Esophagus muscularis mucosa (tissue), 4 donors: ENCODE measurements around the gene BUB1B. TPM values are rescaled to one million over a fixed set of nuclear protein-coding genes. Genes with fewer than 3 reads are reported as not detected.

Experiments used
- DNase-seq: peaks from one replicate; pipeline ENCODE4 v3.0.0-alpha.2; 2017; ENCODE audit errors: extremely low spot score
- H3K27ac ChIP-seq, 4 donors: fragments of 200-600 bp; sonication (generic); replicated peaks in 1 of 4; 1 replicate in 3 of 4; 2 replicates in 1 of 4; pipeline ENCODE4 v1.5.1; 2016 to 2019; ENCODE audit warnings: mild to moderate bottlenecking in 1 of 4
- H3K27me3 ChIP-seq, 4 donors: fragments of 200-600 bp; sonication (generic); one replicate each; pipeline versions ENCODE4 v1.5.1 to v1.6.0; 2016 to 2019
- H3K36me3 ChIP-seq, 4 donors: fragments of 200-600 bp; sonication (generic); one replicate each; pipeline ENCODE4 v1.5.1; 2016 to 2019
- H3K4me1 ChIP-seq, 4 donors: fragments of 200-600 bp; sonication (generic); one replicate each; pipeline ENCODE4 v1.5.1; 2016 to 2019
- H3K4me3 ChIP-seq, 4 donors: fragments of 200-600 bp; sonication (generic); 1 replicate in 2 of 4; 2 replicates in 2 of 4; pipeline ENCODE4 v1.5.1; 2016 to 2019; ENCODE audit warnings: mild to moderate bottlenecking in 4 of 4, moderate library complexity in 1 of 4
- H3K9me3 ChIP-seq, 4 donors: fragments of 200-600 bp; sonication (generic); 1 replicate in 3 of 4; 2 replicates in 1 of 4; pipeline ENCODE4 v1.5.1; 2016 to 2019
- CTCF ChIP-seq, 3 experiments: fragments of 200-600 bp in 2 of 3; fragments of 450-650 bp in 1 of 3; sonication (generic) in 2 of 3; IDR thresholded peaks; one replicate each; pipeline ENCODE4 v1.5.1; 2017 to 2019; ENCODE audit warnings: antibody characterized with exemption in 3 of 3, mild to moderate bottlenecking in 2 of 3, moderate library complexity in 1 of 3
- EP300 ChIP-seq: sonication (generic); formaldehyde crosslinking; IDR thresholded peaks from one replicate; pipeline ENCODE4 v1.6.1; 2017; ENCODE audit warnings: antibody characterized with exemption
- POLR2A ChIP-seq: fragments of 450-650 bp; IDR thresholded peaks from one replicate; pipeline ENCODE4 v1.6.1; 2017; ENCODE audit warnings: antibody characterized with exemption, moderate library complexity, mild to moderate bottlenecking, low read depth
- POLR2AphosphoS5 ChIP-seq, 2 donors: sonication (generic); formaldehyde crosslinking; IDR thresholded peaks; one replicate each; pipeline ENCODE4 v1.6.1; 2017; ENCODE audit warnings: antibody characterized with exemption in 2 of 2
- WGBS: methylation state at CpG from one replicate; pipeline ENCODE4 v1.1.5; 2018; 5-methylcytosine and 5-hydroxymethylcytosine counted together
- intact Hi-C: fragments of 100-400 bp; cut with DNase I; formaldehyde crosslinking; loops from one replicate; pipeline ENCODE4 v1.15.1; 2023
- total RNA-seq, 4 donors: library from RNA; depleted of rRNA; stranded (reverse); fragments of >200 nt; gene quantifications; one replicate each; pipeline versions ENCODE4 v1.1.0 to v1.2.1, GENCODE V29; 2016

The BUB1B gene
- total RNA-seq, 4 donors from 2014 or later = 0.06 to 1.3 (median 0.17) TPM; not detected in 1

- Histone ChIP-seq H3K36me3 (no peaks in the 10 kb centered on the region), H3K4me3 (no peak overlapping the region), H3K27ac (no peak overlapping the region), H3K9me3 (no peaks in the 10 kb centered on the region), H3K27me3 (peaks cover 0 to 28% (median 0%) of the 10 kb centered on the region in 4 donors), H3K4me1 (no peaks in the 10 kb centered on the region)
- TF ChIP-seq CTCF (IDR thresholded peaks at IDR 0.05) = no peak
- TF ChIP-seq POLR2AphosphoS5 (IDR thresholded peaks at IDR 0.05) = no peak
- no peak for TF ChIP-seq EP300
- no peak for TF ChIP-seq POLR2A
- 80% methylated on average over 27 of the region's 27 CpGs for WGBS
- intact Hi-C loops = no loop called here
- no peak for DNase-seq
These were observed 31.9 kb upstream of the BUB1B start for GRCh38 chr15:40128766-40129660.

- no peak overlapping the region for H3K27ac ChIP-seq
- H3K36me3 ChIP-seq = no peaks in the 10 kb centered on the region
- no peaks in the 10 kb centered on the region for H3K9me3 ChIP-seq
- peaks cover 0 to 28% (median 0%) of the 10 kb centered on the region in 4 donors for H3K27me3 ChIP-seq
- H3K4me3 ChIP-seq = no peak overlapping the region
- 76% methylated on average over 5 of the region's 5 CpGs for WGBS
- no peaks in the 10 kb centered on the region for H3K4me1 ChIP-seq
- intact Hi-C loops = no loop called here
- DNase-seq = no peak
- TF ChIP-seq EP300 (no peak), POLR2A (no peak), POLR2AphosphoS5 (IDR thresholded peaks at IDR 0.05) (no peak), CTCF (IDR thresholded peaks at IDR 0.05) (no peak)
These were observed 30.8 kb upstream of the BUB1B start for GRCh38 chr15:40130118-40130517.

GRCh38 chr15:40130799-40131502 is 29.9 kb upstream of the BUB1B start:
- H3K36me3 ChIP-seq = no peaks in the 10 kb centered on the region
- 89% methylated on average over 19 of the region's 19 CpGs for WGBS
- TF ChIP-seq POLR2A (no peak), CTCF (IDR thresholded peaks at IDR 0.05) (no peak), POLR2AphosphoS5 (IDR thresholded peaks at IDR 0.05) (no peak), EP300 (no peak)
- intact Hi-C loops = no loop called here
- H3K9me3 ChIP-seq = no peaks in the 10 kb centered on the region
- no peak overlapping the region for H3K27ac ChIP-seq
- H3K27me3 ChIP-seq = peaks cover 0 to 28% (median 0%) of the 10 kb centered on the region in 4 donors
- no peaks in the 10 kb centered on the region for H3K4me1 ChIP-seq
- no peak overlapping the region for H3K4me3 ChIP-seq
- DNase-seq = no peak

GRCh38 chr15:40133544-40133943 is 27.3 kb upstream of the BUB1B start:
- Histone ChIP-seq H3K27me3 (peaks cover 0 to 23% (median 0%) of the 10 kb centered on the region in 4 donors), H3K27ac (no peak overlapping the region), H3K4me3 (no peak overlapping the region), H3K9me3 (no peaks in the 10 kb centered on the region), H3K36me3 (no peaks in the 10 kb centered on the region), H3K4me1 (no peaks in the 10 kb centered on the region)
- WGBS = 93% methylated on average over 13 of the region's 13 CpGs
- TF ChIP-seq CTCF (IDR thresholded peaks at IDR 0.05) = no peak
- TF ChIP-seq POLR2AphosphoS5 (IDR thresholded peaks at IDR 0.05) = no peak
- no peak for TF ChIP-seq POLR2A
- TF ChIP-seq EP300 = no peak
- intact Hi-C loops = no loop called here
- no peak for DNase-seq
